ENCODE results near the gene DNAJC12.

DNA sequence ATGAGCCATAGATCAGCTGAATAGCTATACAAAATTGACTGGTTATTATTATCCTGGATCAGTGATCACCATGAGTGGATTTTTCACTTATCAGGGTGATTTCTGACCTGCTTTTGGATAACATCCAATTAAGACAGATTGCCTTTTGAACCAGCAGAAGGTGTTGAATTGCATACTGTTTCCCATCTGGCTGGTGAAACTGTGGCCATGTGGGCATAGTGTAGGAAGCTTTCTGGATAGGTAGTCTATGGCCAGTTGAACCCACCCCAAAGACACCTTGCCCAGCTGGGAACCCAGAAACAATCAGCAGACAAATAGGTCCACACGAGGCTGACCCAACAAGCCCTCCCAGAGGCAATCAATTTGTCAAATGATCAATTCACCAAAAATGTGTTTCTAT is 29.3 kb downstream of the DNAJC12 start:
- TF ChIP-seq GATA2 (IDR thresholded peaks at IDR 0.05; ENCODE audit: low read depth, low read length) (no peak), GATA3 (IDR thresholded peaks at IDR 0.05; ENCODE audit: low read depth, low read length) (no peak)

Measured in SH-SY5Y (cell line).